ENCODE data around the gene STAT5A. TPM values are rescaled to one million over a fixed set of nuclear protein-coding genes. Genes with fewer than 3 reads are reported as not detected.

The STAT5A gene
- total RNA-seq, 1 experiment from 2014 or later, result 6.4 TPM

GRCh38 chr17:42279776-42280630, 8.3 kb upstream of the STAT5A start:
- H3K14ac ChIP-seq (ENCODE audit: insufficient read depth, low read length), result no peak overlapping the region
- 0 out of 2 replicates have a peak, but pooled peaks cover 3% of the 10 kb centered on the region for H3K4me1 ChIP-seq (ENCODE audit: insufficient read depth, low read length)
- no peak overlapping the region for H2AK5ac ChIP-seq (ENCODE audit: insufficient read length, low read length)
- no peak overlapping the region for H2BK20ac ChIP-seq (ENCODE audit: low read depth, low read length, poor library complexity, severe bottlenecking)
- H3K27ac ChIP-seq (ENCODE audit: insufficient read length, low read depth, low read length), result no peak overlapping the region
- no peak overlapping the region for H3K4ac ChIP-seq (ENCODE audit: low read depth, low read length)
- Mint-ChIP-seq H3K36me3 (ENCODE audit: insufficient read depth in 1 of 3, low read depth in 3 of 3) (no peaks in the 10 kb centered on the region; a peak in 2 of 7 replicates), H3K27me3 (ENCODE audit: low read depth) (peaks cover 4% of the 10 kb centered on the region), H3K9me3 (no peaks in the 10 kb centered on the region; a peak in 1 of 5 replicates), H3K4me3 (no peak overlapping the region), H3K27ac (no peak overlapping the region), H3K4me1 (peaks cover 29 to 34% of the 10 kb centered on the region in 2 experiments)
- no peak overlapping the region for H3K4me2 ChIP-seq (ENCODE audit: insufficient read depth, insufficient read length, low read length)
- H2BK120ac ChIP-seq (ENCODE audit: low read depth, low read length, poor library complexity, severe bottlenecking), result no peak overlapping the region
- no peaks in the 10 kb centered on the region for H3K27me3 ChIP-seq (ENCODE audit: insufficient read depth, low read length)
- H4K20me1 ChIP-seq (ENCODE audit: control insufficient read depth, insufficient read depth, insufficient read length), result no peaks in the 10 kb centered on the region
- no peaks in the 10 kb centered on the region for H3K79me1 ChIP-seq (ENCODE audit: insufficient read depth, low read depth, low read length, poor library complexity, severe bottlenecking)
- H2BK12ac ChIP-seq (ENCODE audit: insufficient read length, low read depth, low read length), result no peak overlapping the region
- no CpG with 5 or more reads among the region's 4 CpGs for WGBS (ENCODE audit: extremely low coverage, insufficient read length, low lambda C conversion rate)
- H2BK5ac ChIP-seq (ENCODE audit: insufficient read length, low read length), result no peak overlapping the region
- no peak for TF ChIP-seq CTCF (conservative IDR thresholded peaks at IDR 0.05)
- H3T11ph ChIP-seq (ENCODE audit: low read length), result no peak overlapping the region
- no peak overlapping the region for H2AFZ ChIP-seq (ENCODE audit: low read length)
- H3K18ac ChIP-seq (ENCODE audit: insufficient read length, low read depth, low read length), result no peak overlapping the region
- H3K23ac ChIP-seq (ENCODE audit: insufficient read length, low read depth, low read length), result no peak overlapping the region
- no peaks in the 10 kb centered on the region for H3K79me2 ChIP-seq (ENCODE audit: insufficient read depth, low read length)
- H4K8ac ChIP-seq (replicated peaks; ENCODE audit: insufficient read length, low read depth, low read length), result no peak overlapping the region
- H3K23me2 ChIP-seq (ENCODE audit: insufficient read length, low read depth, low read length, poor library complexity, severe bottlenecking), result peaks cover 8% of the 10 kb centered on the region
- no peak overlapping the region for H4K5ac ChIP-seq (ENCODE audit: insufficient read length, low read depth, low read length)
- no peak overlapping the region for H3K56ac ChIP-seq (ENCODE audit: insufficient read length, low read depth, low read length)
- no peak overlapping the region for H2BK15ac ChIP-seq (ENCODE audit: low read depth, low read length)
- no peak overlapping the region for H4K91ac ChIP-seq (ENCODE audit: insufficient read length, low read depth, low read length)
- no peak overlapping the region for H3K9ac ChIP-seq (ENCODE audit: extremely low read depth, insufficient read length, low read length)
- peak; percentile 23 for DNase-seq
- H3K9me3 ChIP-seq (ENCODE audit: control insufficient read depth, low read depth, low read length), result no peaks in the 10 kb centered on the region
